T47D (cell line): ENCODE results near the gene WDR90.

ENCODE experiments used
- DNase-seq, 2 experiments: peaks; one replicate each; pipeline versions ENCODE4 v3.0.0 to v3.0.0-alpha.2; 2011 to 2012; ENCODE audit warnings: low read depth in 1 of 2, low spot score in 1 of 2
- JUND ChIP-seq: IDR thresholded peaks from 2 replicates; pipeline ENCODE4 v1.6.1; 2012; ENCODE audit warnings: low read depth
- in situ Hi-C: cut with HindIII; loops from 2 replicates; pipeline ENCODE4 v1.10.0; 2016; ENCODE audit warnings: low sequenced_read_pairs, low pct_unique_long_range_greater_than_20kb

WDR90 gene

GRCh38 chr16:678858-679813 lies 30.0 kb downstream of the WDR90 start:
- no peak for TF ChIP-seq JUND
- peak in 1 of 2 experiments; percentile 64 for DNase-seq
- in situ Hi-C loops = no loop called here

- DNase-seq = peak; percentile 76 to 94
- no peak for TF ChIP-seq JUND
- in situ Hi-C loops = no loop called here
Measured at GRCh38 chr16:679814-680624, 30.9 kb downstream of the WDR90 start, which contains the start of gene STUB1. STUB1 (plus strand) TSS chr16:680410; CDS start chr16:680526, 116 bp downstream.

GRCh38 chr16:680625-680945 lies 31.4 kb downstream of the WDR90 start:
- in situ Hi-C loops = no loop called here
- no peak for TF ChIP-seq JUND
- no peak for DNase-seq

GRCh38 chr16:680967-681745 lies 32.0 kb downstream of the WDR90 start:
- in situ Hi-C loops = no loop called here
- DNase-seq = peak in 1 of 2 experiments; percentile 72
- TF ChIP-seq JUND = no peak

- TF ChIP-seq JUND = no peak
- in situ Hi-C loops = no loop called here
- DNase-seq = no peak
Measured at GRCh38 chr16:681746-682427, 32.7 kb downstream of the WDR90 start.

- in situ Hi-C loops = no loop called here
- no peak for DNase-seq
Measured at GRCh38 chr16:682493-683395, 33.6 kb downstream of the WDR90 start.

GRCh38 chr16:683396-684070 lies 34.4 kb downstream of the WDR90 start:
- peak in 1 of 2 experiments; percentile 66 for DNase-seq
- in situ Hi-C loops = no loop called here
- TF ChIP-seq JUND = no peak

More at GRCh38 chr16:682493-683395, 33.6 kb downstream of the WDR90 start:
- TF ChIP-seq JUND = no peak

GRCh38 chr16:684071-684794 lies 35.1 kb downstream of the WDR90 start, which contains the start of gene JMJD8:
JMJD8 (minus strand) TSS chr16:684334; CDS start chr16:684319, 15 bp downstream.
- DNase-seq = peak; percentile 97 to 99
- in situ Hi-C loops = no loop called here
- TF ChIP-seq JUND = no peak

- no peak for DNase-seq
- in situ Hi-C loops = no loop called here
- TF ChIP-seq JUND = no peak
Measured at GRCh38 chr16:684961-685696, 36.0 kb downstream of the WDR90 start.

GRCh38 chr16:685967-686366 lies 36.8 kb downstream of the WDR90 start:
- TF ChIP-seq JUND = no peak
- DNase-seq = peak in 1 of 2 experiments; percentile 79
- in situ Hi-C loops = no loop called here
